Endothelial cell of umbilical vein (primary cell): ENCODE measurements around the gene C19orf25. TPM values are rescaled to one million over a fixed set of nuclear protein-coding genes. Genes with fewer than 3 reads are reported as not detected.

ENCODE experiments used
- BruUV-seq: library from RNA; stranded (reverse); fragments of 400-500 nt; replicated peaks from 2 replicates; lab custom pipeline; 2021; lab: Mats Ljungman, UMichigan
- CTCF ChIA-PET: fragments of 300-600, 350-600 bp; sonication (Branson Sonifier 250); formaldehyde crosslinking; loops from one replicate; lab custom pipeline; 2021; ENCODE audit warnings: antibody characterized with exemption, inconsistent platforms; lab: Charles Lee
- POLR2A ChIA-PET: fragments of 300-600, 350-600 bp; sonication (Branson Sonifier 250); formaldehyde crosslinking; loops from one replicate; lab custom pipeline; 2021; ENCODE audit warnings: antibody characterized with exemption, inconsistent platforms; lab: Charles Lee
- DNase-seq: peaks from one replicate; pipeline ENCODE4 v3.0.0-alpha.2; 2011; ENCODE audit warnings: low read depth, low spot score
- FAIRE-seq: peaks from 2 replicates; lab custom pipeline; 2011; peaks lifted over from hg19 to GRCh38; lab: Jason Lieb, UNC
- H2AFZ ChIP-seq: 2 replicates; pipeline ENCODE4 v1.6.0; 2012; ENCODE audit warnings: low read depth, low read length, control low read depth, inconsistent platforms
- H3K27ac ChIP-seq: 2 replicates; pipeline ENCODE4 v1.5.1; 2011; ENCODE audit warnings: low read depth, mild to moderate bottlenecking, control low read depth, low read length, moderate library complexity; ENCODE audit not compliant: insufficient read depth
- H3K27me3 ChIP-seq, 2 experiments: 2 replicates each; pipeline versions ENCODE4 v1.6.0 to v1.6.1; 2011; ENCODE audit warnings: low read length in 2 of 2, mixed read lengths in 1 of 2; ENCODE audit not compliant: control insufficient read depth in 2 of 2, insufficient read depth in 2 of 2
- H3K36me3 ChIP-seq, 2 experiments: 2 replicates in 1 of 2; 3 replicates in 1 of 2; pipeline ENCODE4 v1.5.1; 2011; ENCODE audit warnings: low read length in 2 of 2, mild to moderate bottlenecking in 1 of 2, moderate library complexity in 1 of 2; ENCODE audit not compliant: control insufficient read depth in 2 of 2, insufficient read depth in 2 of 2; ENCODE audit errors: extremely low read depth in 1 of 2
- H3K4me1 ChIP-seq: 3 replicates; pipeline ENCODE4 v1.5.1; 2011; ENCODE audit warnings: mild to moderate bottlenecking, low read length; ENCODE audit not compliant: control insufficient read depth, insufficient read depth; ENCODE audit errors: extremely low read depth
- H3K4me2 ChIP-seq: 2 replicates; pipeline ENCODE4 v1.6.1; 2011; ENCODE audit warnings: low read length, control low read depth, mixed read lengths; ENCODE audit not compliant: insufficient read depth
- H3K4me3 ChIP-seq, 3 experiments: fragments of 200-600 bp in 1 of 3; sonication (generic), shearing (Covaris generic) in 1 of 3; replicated peaks in 1 of 3; 2 replicates each; pipeline ENCODE4 v1.5.1; 2011 to 2016; ENCODE audit warnings: control low read depth in 3 of 3, low read length in 3 of 3, mild to moderate bottlenecking in 2 of 3, inconsistent platforms in 1 of 3, low read depth in 1 of 3, moderate library complexity in 1 of 3; ENCODE audit not compliant: insufficient read depth in 1 of 3
- H3K79me2 ChIP-seq: 2 replicates; pipeline ENCODE4 v1.6.0; 2012; ENCODE audit warnings: low read length, inconsistent platforms; ENCODE audit not compliant: control insufficient read depth, insufficient read depth
- H3K9ac ChIP-seq: replicated peaks from 2 replicates; pipeline ENCODE3; 2011; ENCODE audit warnings: low read length, control low read depth; ENCODE audit not compliant: insufficient read depth; ENCODE audit errors: extremely low read depth
- H3K9me1 ChIP-seq: replicated peaks from 3 replicates; pipeline ENCODE4 v1.6.0; 2011; ENCODE audit warnings: mild to moderate bottlenecking, low read length; ENCODE audit not compliant: control insufficient read depth, insufficient read depth; ENCODE audit errors: extremely low read depth
- H3K9me3 ChIP-seq: replicated peaks from 2 replicates; pipeline ENCODE4 v1.5.1; 2012; ENCODE audit warnings: low read length, inconsistent platforms; ENCODE audit not compliant: control insufficient read depth, insufficient read depth
- H4K20me1 ChIP-seq: replicated peaks from 2 replicates; pipeline ENCODE3; 2011; ENCODE audit warnings: mild to moderate bottlenecking, low read length; ENCODE audit not compliant: control insufficient read depth, insufficient read depth; ENCODE audit errors: extremely low read depth
- CTCF ChIP-seq, 2 donors: IDR thresholded peaks; 1 replicate in 1 of 2; 2 replicates in 1 of 2; pipeline ENCODE4 v1.5.1; 2011; ENCODE audit warnings: low read length in 2 of 2, mild to moderate bottlenecking in 2 of 2, moderate library complexity in 2 of 2, control low read depth in 1 of 2, inconsistent platforms in 1 of 2, low read depth in 1 of 2; ENCODE audit not compliant: insufficient read depth in 1 of 2; ENCODE audit errors: extremely low read depth in 1 of 2
- EZH2 ChIP-seq: IDR thresholded peaks from 2 replicates; pipeline ENCODE4 v1.6.1; 2012; ENCODE audit warnings: borderline replicate concordance, low read depth, mild to moderate bottlenecking, moderate library complexity, low read length, inconsistent platforms; ENCODE audit not compliant: severe bottlenecking
- FOS ChIP-seq: IDR thresholded peaks from 2 replicates; pipeline ENCODE4 v1.6.1; 2011; ENCODE audit warnings: mild to moderate bottlenecking, low read length, moderate library complexity, borderline replicate concordance; ENCODE audit not compliant: insufficient read depth
- GATA2 ChIP-seq: IDR thresholded peaks from 2 replicates; pipeline ENCODE4 v1.7.0; 2011; ENCODE audit warnings: low read depth, mild to moderate bottlenecking, moderate library complexity, mixed read lengths, low read length; ENCODE audit not compliant: insufficient read length, insufficient read depth
- JUN ChIP-seq: IDR thresholded peaks from 2 replicates; pipeline ENCODE4 v1.6.1; 2011; ENCODE audit warnings: borderline replicate concordance, low read depth; ENCODE audit not compliant: insufficient read length, insufficient read depth
- MAX ChIP-seq: IDR thresholded peaks from 2 replicates; pipeline ENCODE4 v1.6.1; 2011; ENCODE audit not compliant: insufficient read depth, insufficient read length
- MYC ChIP-seq: IDR thresholded peaks from one replicate; pipeline ENCODE4 v1.6.1; 2011; ENCODE audit warnings: mild to moderate bottlenecking, low read depth, low read length
- POLR2A ChIP-seq: IDR thresholded peaks from 2 replicates; pipeline ENCODE4 v1.6.1; 2012; ENCODE audit warnings: low read depth, mild to moderate bottlenecking, control low read depth, low read length
- POLR2AphosphoS5 ChIP-seq: IDR thresholded peaks from 2 replicates; pipeline ENCODE4 v1.6.1; 2012; ENCODE audit warnings: low read depth, mild to moderate bottlenecking, control low read depth, low read length, moderate library complexity; ENCODE audit not compliant: insufficient read depth
- dilution Hi-C: fragments of 300-500 bp; cut with MboI; formaldehyde crosslinking; loops from one replicate; pipeline ENCODE4 v1.15.0; 2019; ENCODE audit warnings: low sequenced_read_pairs; ENCODE audit not compliant: extremely low pct_ligation_motif_present
- intact Hi-C: fragments of 100-400 bp; cut with micrococcal nuclease; formaldehyde crosslinking; loops from one replicate; pipeline ENCODE4 v1.10.0; 2022
- polyA plus RNA-seq, 4 experiments: library from polyadenylated mRNA; depleted of rRNA in 3 of 4; stranded (reverse) in 3 of 4; unstranded in 1 of 4; fragments of >200 nt; gene quantifications; 2 replicates each; pipeline versions ENCODE4 v1.2.1 to v1.2.3, GENCODE V29; 2011 to 2012; ENCODE audit warnings: missing spikeins in 1 of 4
- total RNA-seq: library from RNA; stranded (reverse); gene quantifications from 2 replicates; pipeline ENCODE4 v1.2.3, GENCODE V29; 2021

C19orf25 gene
- total and polyA plus RNA-seq, 2 donors (not counting 3 experiments of a cell fraction or from before 2014, with no cell fraction given), result 28.0 to 34.6 TPM

- no peak within 1 kb of the TSS for H3K27ac ChIP-seq
- no TSS peak for BruUV-seq
- no peaks in the 10 kb centered on the region for H3K36me3 ChIP-seq
- no peak within 1 kb of the TSS for H3K4me3 ChIP-seq
- H2AFZ ChIP-seq, result no peak within 1 kb of the TSS
- intact Hi-C loops (no loop called here), dilution Hi-C loops (no loop called here)
- TF ChIP-seq POLR2AphosphoS5, result no peak
- H3K9me1 ChIP-seq, result no peaks in the 10 kb centered on the region
- no peaks in the 10 kb centered on the region for H3K79me2 ChIP-seq
- H3K4me2 ChIP-seq, result no peak within 1 kb of the TSS
- ChIA-PET CTCF (interaction anchor here (1.5 kb wide), 1 partner anchor 79 kb away, joined by 4 read pairs; no protein-coding TSS in a partner anchor), POLR2A (no interaction called here)
- DNase-seq (no peak), FAIRE-seq (no peak)
- no peaks in the 10 kb centered on the region for H4K20me1 ChIP-seq
- H3K27me3 ChIP-seq, result peaks cover 9 to 12% of the 10 kb centered on the region in 2 experiments
- H3K9ac ChIP-seq, result no peak within 1 kb of the TSS
- H3K4me1 ChIP-seq, result no peaks in the 10 kb centered on the region
- H3K9me3 ChIP-seq, result no peaks in the 10 kb centered on the region
These were observed 44.6 kb upstream of the C19orf25 start, which contains the start of gene PLK5 for GRCh38 chr19:1523412-1524286. TSS of gene PLK5 (plus strand) at chr19:1524077. CDS start at chr19:1526997, 2,920 bp downstream.

- H3K36me3 ChIP-seq, result no peaks in the 10 kb centered on the region
- TF ChIP-seq MYC, result no peak
- TF ChIP-seq FOS, result no peak
- TF ChIP-seq POLR2AphosphoS5, result no peak
- TF ChIP-seq CTCF (IDR thresholded peaks at IDR 0.05; ENCODE audit: extremely low read depth in 1 of 2, insufficient read depth in 1 of 2, low read depth in 1 of 2, low read length in 2 of 2), result no peak
- no peak for TF ChIP-seq POLR2A
- no peak for TF ChIP-seq EZH2
- TF ChIP-seq GATA2, result no peak
- TF ChIP-seq JUN, result no peak
- TF ChIP-seq MAX, result no peak
- no peaks in the 10 kb centered on the region for H3K9me1 ChIP-seq
- no peaks in the 10 kb centered on the region for H4K20me1 ChIP-seq
- no peak overlapping the region for H3K27ac ChIP-seq
- dilution Hi-C loops, result no loop called here
- DNase-seq (no peak), FAIRE-seq (no peak)
- no peak overlapping the region for H3K4me2 ChIP-seq
- ChIA-PET CTCF (interaction anchor here (0.8 to 1.5 kb wide), 3 partner anchors 20 to 78 kb away, joined by 3 to 4 read pairs (median 4); no protein-coding TSS in a partner anchor), POLR2A (no interaction called here)
- intact Hi-C loops, result no loop called here
- H3K27me3 ChIP-seq, result peaks cover 9 to 12% of the 10 kb centered on the region in 2 experiments
- no peak overlapping the region for H3K4me3 ChIP-seq
- no peaks in the 10 kb centered on the region for H3K4me1 ChIP-seq
- BruUV-seq, result no TSS peak
- no peak overlapping the region for H2AFZ ChIP-seq
- no peaks in the 10 kb centered on the region for H3K9me3 ChIP-seq
- no peak overlapping the region for H3K9ac ChIP-seq
- no peaks in the 10 kb centered on the region for H3K79me2 ChIP-seq
These were observed 43.8 kb upstream of the C19orf25 start for GRCh38 chr19:1522838-1523237.
